Suprapubic skin (tissue), 4 donors: ENCODE measurements around the gene ZNF630. TPM values are rescaled to one million over a fixed set of nuclear protein-coding genes. Genes with fewer than 3 reads are reported as not detected.

Experiments used
- DNase-seq, 2 donors: peaks; one replicate each; pipeline ENCODE4 v3.0.0-alpha.2; 2019; ENCODE audit warnings: low spot score in 2 of 2
- H3K27ac ChIP-seq: fragments of 200-600 bp; sonication (generic); one replicate; pipeline ENCODE4 v1.5.1; 2019
- H3K27me3 ChIP-seq: fragments of 200-600 bp; sonication (generic); one replicate; pipeline ENCODE4 v1.5.1; 2019
- H3K36me3 ChIP-seq: fragments of 200-600 bp; sonication (generic); one replicate; pipeline ENCODE4 v1.5.1; 2019
- H3K4me1 ChIP-seq: fragments of 200-600 bp; sonication (generic); one replicate; pipeline ENCODE4 v1.5.1; 2019
- H3K4me3 ChIP-seq: fragments of 200-600 bp; sonication (generic); one replicate; pipeline ENCODE4 v1.5.1; 2019; ENCODE audit warnings: mild to moderate bottlenecking
- H3K9me3 ChIP-seq: fragments of 200-600 bp; sonication (generic); one replicate; pipeline ENCODE4 v1.5.1; 2019
- CTCF ChIP-seq, 2 donors: fragments of 200-600 bp in 1 of 2; fragments of 450-650 bp in 1 of 2; sonication (generic) in 1 of 2; IDR thresholded peaks; one replicate each; pipeline ENCODE4 v1.5.1; 2016 to 2019; ENCODE audit warnings: antibody characterized with exemption in 2 of 2, mild to moderate bottlenecking in 1 of 2, moderate library complexity in 1 of 2
- EP300 ChIP-seq: sonication (generic); formaldehyde crosslinking; IDR thresholded peaks from one replicate; pipeline ENCODE4 v1.6.1; 2017; ENCODE audit warnings: antibody characterized with exemption
- POLR2A ChIP-seq, 2 donors: fragments of 450-650 bp; IDR thresholded peaks; one replicate each; pipeline ENCODE4 v1.6.1; 2017; ENCODE audit warnings: antibody characterized with exemption in 2 of 2, mild to moderate bottlenecking in 2 of 2, moderate library complexity in 2 of 2
- POLR2AphosphoS5 ChIP-seq, 3 donors: sonication (generic); formaldehyde crosslinking; IDR thresholded peaks; one replicate each; pipeline ENCODE4 v1.6.1; 2017; ENCODE audit warnings: antibody characterized with exemption in 3 of 3
- WGBS: methylation state at CpG from one replicate; pipeline ENCODE4 v1.1.5; 2018; 5-methylcytosine and 5-hydroxymethylcytosine counted together
- total RNA-seq, 4 donors: library from RNA; depleted of rRNA; stranded (reverse); fragments of >200 nt; gene quantifications; one replicate each; pipeline ENCODE4 v1.1.0, GENCODE V29; 2016

ZNF630 gene
- total RNA-seq, 4 donors from 2014 or later = 2.0 to 9.8 (median 3.6) TPM

DNA sequence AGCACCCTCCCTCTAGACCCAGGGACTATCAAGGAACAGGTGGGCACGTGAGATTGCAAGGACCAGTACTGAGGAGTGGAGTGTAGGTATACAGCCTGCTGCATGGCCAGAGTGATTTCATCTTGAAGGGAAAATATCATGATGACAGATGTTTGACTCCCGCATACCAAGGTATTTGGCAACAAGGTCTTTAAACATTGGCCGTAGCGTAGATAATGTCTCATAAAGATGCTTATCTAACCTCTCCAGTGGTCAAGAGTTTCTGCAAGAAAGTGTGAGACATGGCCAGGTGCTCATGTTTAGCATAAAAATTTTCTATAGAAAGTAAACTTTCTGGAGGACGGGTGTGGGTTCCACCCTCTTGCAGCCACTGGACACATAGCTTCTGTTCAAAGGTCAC lies 18.7 kb upstream of the ZNF630 start:
- TF ChIP-seq POLR2AphosphoS5 (IDR thresholded peaks at IDR 0.05) (no peak), POLR2A (IDR thresholded peaks at IDR 0.05) (no peak), EP300 (no peak), CTCF (IDR thresholded peaks at IDR 0.05) (no peak)
- WGBS = 83% methylated on average over 5 of the region's 5 CpGs

GRCh38 chrX:48086082-48086481 lies 14.6 kb upstream of the ZNF630 start:
- no peaks in the 10 kb centered on the region for H3K9me3 ChIP-seq
- no peaks in the 10 kb centered on the region for H3K36me3 ChIP-seq
- no peak overlapping the region for H3K4me3 ChIP-seq
- no peaks in the 10 kb centered on the region for H3K27me3 ChIP-seq
- DNase-seq = no peak
- no peak overlapping the region for H3K27ac ChIP-seq
- no peaks in the 10 kb centered on the region for H3K4me1 ChIP-seq
- no peak for TF ChIP-seq POLR2AphosphoS5 (IDR thresholded peaks at IDR 0.05)

More for the DNA sequence above, 18.7 kb upstream of the ZNF630 start:
- Histone ChIP-seq H3K4me1 (no peaks in the 10 kb centered on the region), H3K4me3 (no peak overlapping the region), H3K27ac (no peak overlapping the region), H3K36me3 (no peaks in the 10 kb centered on the region), H3K9me3 (no peaks in the 10 kb centered on the region), H3K27me3 (no peaks in the 10 kb centered on the region)
- DNase-seq = no peak

DNA sequence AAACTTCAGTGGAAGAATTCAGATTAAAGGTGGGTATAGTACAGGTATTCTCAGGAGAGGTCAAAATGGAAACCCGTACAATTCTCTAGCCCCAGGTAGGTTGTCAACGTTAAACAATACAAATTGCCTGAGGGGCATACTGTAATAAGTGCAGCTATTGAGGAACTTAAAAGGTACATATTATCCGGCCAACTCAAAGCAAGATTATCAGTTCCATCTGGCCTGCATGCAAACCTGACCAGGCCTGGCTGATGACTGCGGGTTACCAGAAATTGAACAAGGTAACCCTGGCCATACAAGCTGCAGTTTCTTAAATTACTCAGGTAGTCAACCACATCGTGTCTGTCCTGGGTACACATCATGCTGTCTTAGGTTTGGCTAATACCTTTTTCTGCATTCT lies 12.3 kb upstream of the ZNF630 start:
- 61% methylated on average over 5 of the region's 5 CpGs for WGBS
- TF ChIP-seq CTCF (IDR thresholded peaks at IDR 0.05) (no peak), POLR2A (IDR thresholded peaks at IDR 0.05) (no peak), EP300 (no peak), POLR2AphosphoS5 (IDR thresholded peaks at IDR 0.05) (no peak)
- no peak overlapping the region for H3K27ac ChIP-seq

DNA sequence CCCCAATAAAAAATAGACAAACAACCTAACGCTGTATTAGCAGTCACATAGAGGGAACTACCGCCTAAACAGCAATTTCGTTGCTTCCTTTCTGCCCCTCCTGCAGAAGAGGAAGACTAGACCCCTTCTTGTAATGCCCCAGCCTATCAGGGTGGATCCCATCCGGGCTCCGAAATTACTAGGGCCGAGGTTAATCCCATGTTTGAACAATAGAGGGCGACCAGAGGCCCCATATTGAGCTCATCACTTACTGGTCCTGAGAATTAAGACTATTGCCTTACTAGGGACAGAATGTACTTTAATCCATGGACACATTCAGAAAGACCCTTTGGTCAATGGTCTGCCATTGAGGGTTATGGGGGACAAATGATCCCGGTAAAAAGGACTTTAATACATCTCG lies 11.8 kb upstream of the ZNF630 start:
- H3K27ac ChIP-seq = no peak overlapping the region
- no peaks in the 10 kb centered on the region for H3K4me1 ChIP-seq
- no peak for DNase-seq
- no peaks in the 10 kb centered on the region for H3K27me3 ChIP-seq
- no peak overlapping the region for H3K4me3 ChIP-seq
- H3K9me3 ChIP-seq = no peaks in the 10 kb centered on the region
- no peaks in the 10 kb centered on the region for H3K36me3 ChIP-seq
- no peak for TF ChIP-seq POLR2AphosphoS5 (IDR thresholded peaks at IDR 0.05)
- no peak for TF ChIP-seq EP300
- TF ChIP-seq POLR2A (IDR thresholded peaks at IDR 0.05) = no peak
- peak; percentile 28 to 46 for TF ChIP-seq CTCF (IDR thresholded peaks at IDR 0.05)
- 15% methylated on average over 9 of the region's 9 CpGs for WGBS

More for the DNA sequence above, 12.3 kb upstream of the ZNF630 start:
- no peak overlapping the region for H3K4me3 ChIP-seq
- H3K9me3 ChIP-seq = no peaks in the 10 kb centered on the region
- H3K27me3 ChIP-seq = no peaks in the 10 kb centered on the region
- no peaks in the 10 kb centered on the region for H3K36me3 ChIP-seq
- H3K4me1 ChIP-seq = no peaks in the 10 kb centered on the region
- no peak for DNase-seq

- 79% methylated on average over 2 of the region's 2 CpGs for WGBS
- no peak overlapping the region for H3K4me3 ChIP-seq
- H3K27ac ChIP-seq = no peak overlapping the region
- no peak for DNase-seq
- H3K27me3 ChIP-seq = no peaks in the 10 kb centered on the region
- TF ChIP-seq EP300 (no peak), POLR2AphosphoS5 (IDR thresholded peaks at IDR 0.05) (no peak), CTCF (IDR thresholded peaks at IDR 0.05) (no peak), POLR2A (IDR thresholded peaks at IDR 0.05) (no peak)
- no peaks in the 10 kb centered on the region for H3K36me3 ChIP-seq
- H3K9me3 ChIP-seq = no peaks in the 10 kb centered on the region
- no peaks in the 10 kb centered on the region for H3K4me1 ChIP-seq
Observed at GRCh38 chrX:48076343-48076742, 4.9 kb upstream of the ZNF630 start.

GRCh38 chrX:48071986-48072605 lies 656 bp upstream of the ZNF630 start:
- 66% methylated on average over 9 of the region's 9 CpGs for WGBS
- H3K27ac ChIP-seq = no peak overlapping the region
- TF ChIP-seq POLR2AphosphoS5 (IDR thresholded peaks at IDR 0.05) (no peak), POLR2A (IDR thresholded peaks at IDR 0.05) (no peak), EP300 (no peak), CTCF (IDR thresholded peaks at IDR 0.05) (no peak)
- no peaks in the 10 kb centered on the region for H3K9me3 ChIP-seq
- peak overlapping the region; percentile 68 for H3K4me3 ChIP-seq
- no peaks in the 10 kb centered on the region for H3K36me3 ChIP-seq
- no peak for DNase-seq
- H3K4me1 ChIP-seq = no peaks in the 10 kb centered on the region
- no peaks in the 10 kb centered on the region for H3K27me3 ChIP-seq
